GM04504 (cell line): Measurements from ENCODE around the gene SHROOM3.

Experiments
- DNase-seq: peaks from one replicate; pipeline ENCODE4 v3.0.0-alpha.2; 2012; ENCODE audit warnings: low read depth

SHROOM3 gene

GRCh38 chr4:76569706-76570105, 134.7 kb downstream of the SHROOM3 start:
- no peak for DNase-seq

GRCh38 chr4:76570141-76570973, 135.3 kb downstream of the SHROOM3 start:
- no peak for DNase-seq

DNA sequence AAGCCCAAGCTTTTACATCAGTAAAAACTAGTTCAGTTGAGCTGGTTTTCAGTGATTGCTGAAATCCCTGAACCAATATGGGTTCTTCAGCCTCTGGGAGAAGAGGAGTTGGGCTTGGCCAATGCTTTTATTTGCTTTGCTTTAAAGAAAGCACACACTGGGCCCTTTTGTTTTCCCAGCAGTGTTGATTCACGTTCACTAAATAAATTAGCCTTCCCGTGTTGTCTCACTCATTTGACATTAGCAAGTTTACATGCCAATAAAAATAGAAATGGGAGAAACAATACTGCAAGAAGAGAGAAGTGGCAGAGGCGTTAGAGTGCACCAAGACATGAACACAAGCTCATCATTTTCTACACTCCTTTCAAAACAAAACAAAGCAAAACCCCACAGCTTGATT, 136.2 kb downstream of the SHROOM3 start:
- no peak for DNase-seq

- DNase-seq: no peak
Observed at GRCh38 chr4:76572224-76572623, 137.2 kb downstream of the SHROOM3 start.

DNA sequence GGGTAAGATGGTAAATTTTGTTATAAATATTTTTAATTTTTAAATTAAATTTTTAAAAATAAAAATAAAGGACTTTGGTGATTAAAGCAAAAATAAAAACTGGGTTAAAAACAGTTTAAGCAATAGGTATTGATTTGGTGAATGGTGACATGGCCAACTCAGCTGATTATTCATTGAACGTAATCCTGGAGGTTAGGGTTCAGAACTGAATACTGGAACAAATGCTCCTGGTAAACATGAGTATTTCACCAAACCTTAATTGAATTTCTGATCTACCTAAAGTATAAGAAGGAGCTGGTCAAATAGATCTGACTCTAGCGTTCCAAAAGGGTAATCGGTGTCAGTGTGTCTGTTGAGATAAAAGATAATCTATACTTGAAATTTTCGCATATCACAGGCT, 141.8 kb downstream of the SHROOM3 start:
- no peak for DNase-seq

- no peak for DNase-seq
Observed at GRCh38 chr4:76578002-76578560, 143.1 kb downstream of the SHROOM3 start.

- DNase-seq: no peak
Observed at GRCh38 chr4:76579596-76580375, 144.8 kb downstream of the SHROOM3 start.

DNA sequence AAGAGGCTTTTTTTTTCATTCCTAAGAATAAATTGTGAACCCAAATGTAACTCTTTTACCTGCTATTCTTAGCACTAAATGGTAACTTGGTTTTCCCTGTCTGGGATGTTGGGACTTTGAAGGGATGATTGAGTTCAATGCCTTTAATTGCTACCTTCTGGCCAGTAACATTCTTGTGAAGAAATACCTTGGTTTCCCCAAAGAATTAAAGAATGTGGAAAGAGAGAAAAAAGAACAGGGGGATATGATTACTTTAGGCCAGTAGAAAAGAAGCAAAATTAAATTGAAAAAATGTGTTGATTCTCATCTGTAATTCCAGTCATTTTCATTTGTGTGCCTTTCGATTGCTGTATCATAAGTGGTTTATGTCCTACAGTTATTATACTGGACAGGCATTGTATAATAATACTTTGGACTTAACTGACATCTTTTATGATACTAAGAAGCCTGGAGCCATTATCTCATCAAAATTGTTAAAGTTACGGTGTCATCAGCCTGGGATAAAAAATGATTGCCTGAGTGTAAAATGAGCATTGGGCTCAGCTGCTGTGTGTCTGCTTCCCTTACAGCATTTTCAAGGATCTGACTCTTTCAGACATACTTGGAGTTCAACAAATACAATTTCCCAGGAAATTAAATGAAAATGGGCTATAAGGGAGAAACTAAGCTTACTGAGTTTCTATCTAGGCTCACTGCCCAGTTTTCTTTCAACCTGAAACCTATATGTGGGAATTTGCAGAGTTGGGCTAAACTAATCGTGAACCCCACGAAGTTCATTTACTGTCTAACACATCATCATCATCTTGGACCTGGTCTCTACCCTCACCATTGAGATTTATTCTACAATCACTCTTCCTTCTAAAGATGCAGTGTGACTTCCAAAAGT, 146.3 kb downstream of the SHROOM3 start:
- DNase-seq: no peak

DNA sequence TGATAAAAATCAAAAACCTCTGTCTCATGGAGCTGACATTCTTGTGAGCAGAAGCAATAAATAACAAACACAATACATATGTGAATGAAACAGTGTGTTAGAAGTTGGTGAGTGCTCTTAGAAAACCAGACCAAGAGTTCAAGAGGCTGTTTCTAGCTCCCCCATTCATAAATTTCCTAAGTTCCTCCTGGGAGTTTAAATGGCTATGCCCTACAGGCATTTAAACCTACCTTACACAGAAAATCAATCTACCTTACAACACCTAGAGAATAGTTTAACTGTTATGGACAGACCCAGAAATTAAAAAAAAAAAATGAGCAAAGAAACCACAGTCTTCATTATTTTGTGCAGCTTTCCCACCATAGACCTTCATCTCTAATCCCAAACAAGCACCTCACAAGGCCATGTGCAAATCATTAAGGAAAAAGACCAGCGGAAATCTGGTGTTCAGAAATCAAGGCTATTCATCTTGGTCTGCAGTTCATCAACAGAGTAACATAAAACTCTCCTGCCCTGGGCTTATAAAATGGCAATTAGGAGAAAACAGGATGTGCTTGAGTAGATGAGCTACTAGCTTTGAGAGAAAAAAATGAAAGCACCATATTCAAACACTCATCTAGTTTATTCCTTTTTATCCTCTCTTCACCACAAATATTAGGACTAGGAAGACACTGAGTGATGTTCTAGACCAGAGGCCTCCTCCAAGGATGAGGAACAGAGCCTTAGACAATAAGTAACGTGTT, 147.2 kb downstream of the SHROOM3 start:
- DNase-seq: no peak

- no peak for DNase-seq
Observed at GRCh38 chr4:76582817-76583087, 147.7 kb downstream of the SHROOM3 start.

DNA sequence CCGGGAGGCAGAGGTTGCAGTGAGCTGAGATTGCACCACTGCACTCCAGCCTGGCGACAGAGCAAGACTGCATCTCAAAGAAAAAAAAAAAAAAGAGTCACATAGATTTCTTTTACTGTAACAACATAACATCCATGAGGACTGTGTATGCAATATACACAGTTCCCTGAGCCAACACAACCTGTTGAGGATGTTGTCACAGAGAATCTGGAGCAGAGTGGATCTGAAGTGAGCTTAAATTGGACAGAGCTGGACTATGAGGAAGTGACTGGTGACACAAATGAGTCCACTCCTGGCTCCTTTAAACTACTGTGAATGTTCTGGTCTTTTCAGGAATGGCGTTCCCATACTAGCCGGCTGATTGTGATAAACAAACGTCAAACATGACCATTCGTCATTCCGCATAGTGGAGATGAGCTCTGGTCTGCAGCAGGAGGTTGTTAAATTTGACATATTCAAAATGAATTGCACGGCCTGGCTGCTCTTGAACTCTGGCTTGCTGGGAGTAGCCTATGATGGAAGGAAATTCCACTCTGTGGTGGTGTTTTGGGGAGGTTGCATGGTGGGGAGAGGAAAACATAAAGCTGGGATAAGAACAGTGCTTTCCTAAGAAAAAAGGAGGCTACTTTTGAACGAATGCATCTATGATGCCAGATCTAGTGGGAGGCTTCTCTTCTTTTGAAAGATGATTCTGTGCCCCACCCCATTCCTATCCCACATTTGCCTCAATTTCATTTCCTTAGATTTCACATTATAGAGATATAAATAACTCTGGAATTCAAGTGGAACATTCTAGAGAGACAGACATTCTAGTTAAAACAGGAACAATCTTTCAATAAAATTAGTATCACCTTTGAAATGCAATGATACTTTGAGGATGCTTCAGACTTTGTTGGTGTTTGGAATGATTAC, 149.5 kb downstream of the SHROOM3 start:
- peak; percentile 62 for DNase-seq

- DNase-seq: no peak
Observed at GRCh38 chr4:76585272-76585671, 150.2 kb downstream of the SHROOM3 start.

DNA sequence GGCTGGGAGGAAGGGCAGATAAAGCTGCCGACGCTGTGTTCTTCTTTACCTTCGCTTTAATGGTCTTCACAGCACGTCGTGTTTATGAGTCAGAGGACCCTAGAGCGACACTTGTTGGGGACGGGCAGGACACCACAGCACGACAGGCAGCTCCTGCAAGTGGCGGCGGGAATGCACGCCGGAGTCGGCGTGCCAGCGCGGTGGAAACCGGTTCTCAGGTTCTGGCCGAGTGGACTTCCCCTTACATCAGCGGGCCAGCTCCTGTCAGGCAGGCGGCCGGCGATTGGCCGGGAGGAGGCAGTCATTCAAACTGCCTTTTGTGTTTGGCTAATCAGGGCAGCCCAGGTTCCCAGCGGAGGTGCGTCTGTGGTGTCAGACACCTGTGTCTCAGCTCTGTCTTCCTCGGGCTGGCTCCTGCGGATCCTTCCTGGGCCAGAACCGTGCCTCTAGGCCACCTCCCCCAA, 150.9 kb downstream of the SHROOM3 start:
- DNase-seq: no peak

DNA sequence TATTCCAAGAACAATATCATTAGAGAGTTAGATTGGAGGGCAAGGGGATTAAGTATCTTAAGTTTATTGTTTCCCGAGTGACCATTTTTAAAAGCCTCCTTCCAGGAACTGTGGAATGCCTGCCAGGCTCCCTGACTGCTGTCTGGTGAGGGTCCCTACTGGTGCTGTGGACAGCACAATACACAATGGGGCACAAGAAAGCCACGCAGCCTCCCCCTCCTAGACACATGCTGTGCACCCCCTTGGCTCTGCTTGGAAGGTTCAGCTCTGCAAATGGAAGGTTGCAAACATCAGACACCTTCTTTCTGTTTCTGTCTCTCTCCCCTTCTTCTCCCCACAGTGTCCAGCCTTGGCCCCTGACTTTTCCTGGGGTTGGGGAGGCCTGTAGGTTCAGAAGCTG, 153.2 kb downstream of the SHROOM3 start:
- no peak for DNase-seq

DNA sequence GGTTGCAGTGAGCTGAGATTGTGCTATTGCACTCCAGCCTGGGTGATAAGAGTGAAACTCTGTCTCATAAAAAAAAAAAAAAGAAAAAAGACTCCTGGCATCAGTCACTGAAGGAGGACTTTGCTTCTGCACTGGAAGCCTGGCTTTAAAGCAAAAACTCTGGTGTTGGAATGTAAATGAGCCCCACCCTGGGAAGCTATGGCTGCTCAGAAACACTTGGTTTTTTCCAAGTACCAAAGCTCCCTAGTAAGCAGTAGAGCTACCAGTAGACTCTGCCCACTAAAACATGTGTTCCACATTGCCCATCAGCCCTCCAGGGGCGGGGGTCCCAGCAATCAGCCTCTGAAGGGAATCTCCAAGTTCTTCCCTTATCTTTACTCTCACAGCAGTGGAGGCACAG, 154.4 kb downstream of the SHROOM3 start:
- DNase-seq: peak; percentile 72

GRCh38 chr4:76589872-76590797, 155.1 kb downstream of the SHROOM3 start:
- peak; percentile 93 for DNase-seq

DNA sequence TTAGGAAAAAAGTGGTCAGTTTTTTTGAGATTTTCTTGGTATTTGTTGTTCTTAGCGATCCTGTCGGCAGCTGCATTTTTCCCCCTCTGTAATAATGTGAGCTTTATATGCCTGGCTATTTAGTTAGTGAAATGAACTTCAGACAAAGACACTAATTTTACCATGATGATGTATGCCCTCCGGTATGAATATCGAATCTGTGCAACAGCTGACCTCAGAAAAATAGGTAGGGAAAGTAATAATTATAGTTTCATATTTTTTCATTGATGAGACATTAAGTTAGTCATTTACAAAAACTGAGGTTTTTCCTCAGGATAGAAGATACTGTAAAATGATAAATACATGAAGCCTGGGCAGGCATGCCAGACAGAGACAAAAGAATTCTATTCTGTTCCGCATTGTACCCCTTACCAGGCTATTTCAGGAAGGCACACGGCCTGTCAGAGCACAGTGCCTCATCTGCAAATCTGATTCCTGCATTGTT, 155.8 kb downstream of the SHROOM3 start:
- DNase-seq: peak; percentile 58

DNA sequence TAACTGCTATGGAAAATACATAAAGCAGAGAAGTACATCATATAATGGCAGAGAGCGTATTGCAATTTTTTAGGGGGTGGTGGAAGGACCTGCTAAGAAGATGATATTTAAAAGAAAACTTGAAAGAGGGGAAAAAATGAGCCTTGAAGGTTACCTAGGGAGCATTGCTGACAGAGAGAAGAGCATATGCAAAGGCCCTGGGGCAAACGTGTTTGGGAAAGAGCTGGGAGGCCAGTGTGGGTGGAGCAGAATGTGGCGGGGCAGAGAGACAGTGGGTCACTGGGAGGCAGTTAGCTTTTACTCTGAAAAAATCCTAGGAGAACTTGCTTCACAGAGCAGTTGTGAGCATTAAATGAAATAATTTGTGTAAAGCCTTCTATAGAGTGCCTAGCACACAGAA, 157.0 kb downstream of the SHROOM3 start:
- no peak for DNase-seq

DNA sequence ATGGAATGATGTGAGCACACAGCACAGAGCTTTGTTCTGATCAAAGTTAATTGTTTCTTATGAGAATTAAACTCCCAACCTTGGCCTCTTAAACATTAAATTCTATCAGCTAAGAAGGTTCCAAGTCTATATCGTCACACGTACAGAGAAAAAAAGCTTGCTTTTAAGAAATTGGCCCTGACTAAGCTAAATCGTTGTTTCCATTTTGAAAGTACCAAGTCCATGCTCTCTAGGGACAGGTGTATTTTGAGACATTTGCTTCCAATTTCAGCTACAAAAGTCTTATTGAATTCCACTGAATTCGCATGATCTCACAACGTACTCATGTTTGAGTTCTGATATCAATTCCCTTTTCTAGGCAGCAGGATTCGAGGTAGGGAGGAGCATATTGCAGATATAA, 157.4 kb downstream of the SHROOM3 start:
- no peak for DNase-seq
